Stimulated activated CD4-positive, alpha-beta T cell treated with anti-CD3 and anti-CD28 coated beads, Interleukin-15, amount 100 ng/mL, for 1 hour (primary cell): ENCODE data around the gene RAD9A.

Source experiments
- DNase-seq, 2 donors: peaks; one replicate each; pipeline ENCODE4 v3.0.0-alpha.2; 2020; ENCODE audit warnings: low read depth in 1 of 2, low spot score in 1 of 2

The RAD9A gene

GRCh38 chr11:67408437-67409200, 16.8 kb downstream of the RAD9A start:
- DNase-seq = no peak

GRCh38 chr11:67409261-67409666, 17.5 kb downstream of the RAD9A start:
- peak in 1 of 2 donors; percentile 56 for DNase-seq

- DNase-seq = no peak
These were observed 18.1 kb downstream of the RAD9A start for GRCh38 chr11:67409781-67410368.

GRCh38 chr11:67410369-67410831, 18.6 kb downstream of the RAD9A start:
- DNase-seq = no peak

GRCh38 chr11:67410984-67411784, 19.4 kb downstream of the RAD9A start:
- no peak for DNase-seq

GRCh38 chr11:67411785-67412152, 20.0 kb downstream of the RAD9A start:
- no peak for DNase-seq

GRCh38 chr11:67412495-67413179, 20.9 kb downstream of the RAD9A start:
- DNase-seq = no peak

- no peak for DNase-seq
These were observed 21.6 kb downstream of the RAD9A start for GRCh38 chr11:67413266-67413849.

- DNase-seq = no peak
These were observed 23.9 kb downstream of the RAD9A start, which contains the start of gene CARNS1 for GRCh38 chr11:67415501-67416304. Gene CARNS1, plus strand, starts transcription at chr11:67415678. Its CDS starts 522 bp downstream, at chr11:67416200.

GRCh38 chr11:67416416-67417335, 24.9 kb downstream of the RAD9A start:
- DNase-seq = peak in 1 of 2 donors; percentile 74

- DNase-seq = no peak
These were observed 25.6 kb downstream of the RAD9A start for GRCh38 chr11:67417425-67417824.

GRCh38 chr11:67418476-67419281, 26.9 kb downstream of the RAD9A start:
- DNase-seq = no peak

- DNase-seq = no peak
These were observed 27.7 kb downstream of the RAD9A start for GRCh38 chr11:67419325-67420049.

- no peak for DNase-seq
These were observed 28.4 kb downstream of the RAD9A start for GRCh38 chr11:67420147-67420645.

GRCh38 chr11:67420646-67421429, 29.1 kb downstream of the RAD9A start:
- peak; percentile 99 to 100 for DNase-seq

- DNase-seq = no peak
These were observed 29.7 kb downstream of the RAD9A start for GRCh38 chr11:67421430-67422031.
